Activated B cell treated with CpG ODN at 0.5 μM for 24 hours (primary cell): Measurements from ENCODE around the gene CA4. TPM values are rescaled to one million over a fixed set of nuclear protein-coding genes. Genes with fewer than 3 reads are reported as not detected.
"Not testable (repeated sequence)": the region's sequence is repeated elsewhere in the genome, so short reads cannot be mapped to it uniquely, and the experiment has no call there.

Source experiments
- ATAC-seq: fragments of 200-7000 bp; cut with Tn5 transposase; one replicate; pipeline ENCODE4 v1.10.0; 2021; ENCODE audit warnings: low read depth, mild to moderate bottlenecking, moderate library complexity
- CTCF ChIA-PET: fragments of 350-600 bp; sonication (Branson Sonifier 250); formaldehyde crosslinking; loops from one replicate; lab custom pipeline; 2021; ENCODE audit warnings: antibody characterized with exemption; lab: Charles Lee
- POLR2A ChIA-PET: fragments of 350-600 bp; sonication (Branson Sonifier 250); formaldehyde crosslinking; loops from one replicate; lab custom pipeline; 2021; ENCODE audit warnings: antibody characterized with exemption; lab: Charles Lee
- DNase-seq: peaks from one replicate; pipeline ENCODE4 v3.0.0; 2022
- H3K27ac Mint-ChIP-seq: one replicate; pipeline ENCODE4 v1.8.0; 2020; ENCODE audit warnings: mixed read lengths
- H3K27me3 Mint-ChIP-seq: one replicate; pipeline ENCODE4 v1.8.0; 2021; ENCODE audit warnings: mixed read lengths
- H3K36me3 Mint-ChIP-seq: one replicate; pipeline ENCODE4 v1.8.0; 2021; ENCODE audit warnings: low read depth, mixed read lengths
- H3K4me1 Mint-ChIP-seq: one replicate; pipeline ENCODE4 v1.8.0; 2021; ENCODE audit warnings: mixed read lengths
- H3K4me3 Mint-ChIP-seq: one replicate; pipeline ENCODE4 v1.8.0; 2020; ENCODE audit warnings: mild to moderate bottlenecking, mixed read lengths
- H3K9me3 Mint-ChIP-seq: one replicate; pipeline ENCODE4 v1.8.0; 2020; ENCODE audit warnings: mixed read lengths
- intact Hi-C: fragments of 100-400 bp; cut with micrococcal nuclease; formaldehyde crosslinking; loops from one replicate; pipeline ENCODE4 v1.15.1; 2024
- total RNA-seq: library from RNA; stranded (reverse); gene quantifications from 2 replicates; pipeline ENCODE4 v1.2.3, GENCODE V29; 2022
- TF ChIP-seq, protein P1 (sequence below): fragments of 200-600 bp; IDR thresholded peaks from one replicate; pipeline ENCODE4 v1.8.0; 2022; ENCODE audit warnings: antibody characterized with exemption, mild to moderate bottlenecking

Gene CA4
- not detected in 2 replicates for total RNA-seq

DNA sequence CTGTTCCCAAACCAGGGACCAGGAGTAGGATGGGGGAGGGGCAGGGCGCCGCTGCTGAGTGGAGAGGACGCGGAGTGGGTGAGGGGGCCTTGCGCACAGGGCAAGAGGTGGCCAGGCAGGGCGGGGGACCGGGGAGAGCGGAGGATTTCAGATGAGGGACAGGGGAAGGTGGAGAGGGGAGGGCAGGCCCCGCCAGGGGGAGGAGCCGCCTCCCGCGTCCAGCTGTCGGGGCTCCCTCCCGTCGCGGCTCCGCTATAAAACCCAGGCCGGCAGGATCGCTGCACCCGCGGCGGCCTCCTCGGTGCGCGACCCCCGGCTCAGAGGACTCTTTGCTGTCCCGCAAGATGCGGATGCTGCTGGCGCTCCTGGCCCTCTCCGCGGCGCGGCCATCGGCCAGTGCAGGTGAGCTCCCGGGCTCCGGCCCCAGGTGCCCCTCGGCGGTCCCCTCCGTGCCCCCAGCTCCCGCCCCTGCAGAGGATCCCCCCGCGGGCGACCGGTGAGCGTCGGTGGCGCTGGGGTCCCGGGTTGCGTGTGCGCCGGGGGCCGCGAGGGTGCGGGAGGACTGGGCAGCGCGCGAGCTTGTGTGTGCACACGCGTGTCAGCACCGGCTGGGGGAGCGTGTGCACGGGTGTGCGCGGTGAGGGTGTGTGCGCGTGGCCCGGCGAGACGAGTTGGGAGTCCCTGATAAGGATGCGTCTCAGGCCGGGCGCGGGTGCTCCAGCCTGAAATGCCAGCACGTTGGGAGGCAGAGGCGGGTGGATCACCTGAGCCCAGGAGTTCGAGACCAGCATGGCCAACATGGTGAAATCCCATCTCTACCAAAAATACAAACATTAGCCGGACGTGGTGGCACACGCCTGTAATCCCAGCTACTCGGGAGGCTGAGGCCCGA lies at the start of gene CA4:
TSS of gene CA4 (plus strand) at position 283 of the 892 bp plus-strand sequence. CDS start at position 345, 62 bp downstream.
- Mint-ChIP-seq H3K27ac (no peak within 1 kb of the TSS), H3K4me1 (peaks cover 20% of the 10 kb centered on the region), H3K9me3 (no peaks in the 10 kb centered on the region), H3K27me3 (peaks cover 61% of the 10 kb centered on the region), H3K4me3 (peak within 1 kb of the TSS; percentile 62), H3K36me3 (no peaks in the 10 kb centered on the region)
- intact Hi-C loops = no loop called here
- DNase-seq = no peak
- TF ChIP-seq, protein P1, sequence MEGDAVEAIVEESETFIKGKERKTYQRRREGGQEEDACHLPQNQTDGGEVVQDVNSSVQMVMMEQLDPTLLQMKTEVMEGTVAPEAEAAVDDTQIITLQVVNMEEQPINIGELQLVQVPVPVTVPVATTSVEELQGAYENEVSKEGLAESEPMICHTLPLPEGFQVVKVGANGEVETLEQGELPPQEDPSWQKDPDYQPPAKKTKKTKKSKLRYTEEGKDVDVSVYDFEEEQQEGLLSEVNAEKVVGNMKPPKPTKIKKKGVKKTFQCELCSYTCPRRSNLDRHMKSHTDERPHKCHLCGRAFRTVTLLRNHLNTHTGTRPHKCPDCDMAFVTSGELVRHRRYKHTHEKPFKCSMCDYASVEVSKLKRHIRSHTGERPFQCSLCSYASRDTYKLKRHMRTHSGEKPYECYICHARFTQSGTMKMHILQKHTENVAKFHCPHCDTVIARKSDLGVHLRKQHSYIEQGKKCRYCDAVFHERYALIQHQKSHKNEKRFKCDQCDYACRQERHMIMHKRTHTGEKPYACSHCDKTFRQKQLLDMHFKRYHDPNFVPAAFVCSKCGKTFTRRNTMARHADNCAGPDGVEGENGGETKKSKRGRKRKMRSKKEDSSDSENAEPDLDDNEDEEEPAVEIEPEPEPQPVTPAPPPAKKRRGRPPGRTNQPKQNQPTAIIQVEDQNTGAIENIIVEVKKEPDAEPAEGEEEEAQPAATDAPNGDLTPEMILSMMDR = no peak
- ChIA-PET CTCF (no interaction called here), POLR2A (no interaction called here)
- no peak for ATAC-seq

- H3K27ac Mint-ChIP-seq, H3K36me3 Mint-ChIP-seq, H3K27me3 Mint-ChIP-seq, H3K4me3 Mint-ChIP-seq, ATAC-seq, POLR2A ChIA-PET, CTCF ChIA-PET, H3K9me3 Mint-ChIP-seq, intact Hi-C loops, DNase-seq: not testable (repeated sequence)
- peaks cover 30% of the 10 kb centered on the region for H3K4me1 Mint-ChIP-seq
Measured at GRCh38 chr17:60100577-60100976, 49.2 kb upstream of the CA4 start.

GRCh38 chr17:60102015-60102631 lies 47.6 kb upstream of the CA4 start:
- H3K27ac Mint-ChIP-seq = peak overlapping the region; percentile 76
- H3K27me3 Mint-ChIP-seq, H3K9me3 Mint-ChIP-seq, DNase-seq, CTCF ChIA-PET, H3K36me3 Mint-ChIP-seq, ATAC-seq: not testable (repeated sequence)
- peak overlapping the region; percentile 79 for H3K4me3 Mint-ChIP-seq
- peaks cover 29% of the 10 kb centered on the region for H3K4me1 Mint-ChIP-seq
- intact Hi-C loops = loop anchor here (1.0 kb wide), 2 partner anchors 8 to 24 kb away; partner anchors contain the start of gene HEATR6
- POLR2A ChIA-PET = interaction anchor here (1.0 to 1.3 kb wide), 3 partner anchors 10 to 24 kb away, joined by 4 to 5 read pairs (median 5); no protein-coding TSS in a partner anchor

GRCh38 chr17:60102632-60103096 lies 47.1 kb upstream of the CA4 start:
- DNase-seq (peak; percentile 48), ATAC-seq (peak; percentile 92)
- TF ChIP-seq, protein P1 = no peak
- H3K9me3 Mint-ChIP-seq = no peaks in the 10 kb centered on the region
- peak overlapping the region; percentile 76 for H3K27ac Mint-ChIP-seq
- no peaks in the 10 kb centered on the region for H3K36me3 Mint-ChIP-seq
- peaks cover 27% of the 10 kb centered on the region for H3K4me1 Mint-ChIP-seq
- intact Hi-C loops = loop anchor here (1.0 kb wide), 2 partner anchors 8 to 24 kb away; partner anchors contain the start of gene HEATR6
- ChIA-PET CTCF (no interaction called here), POLR2A (interaction anchor here (1.0 to 1.3 kb wide), 3 partner anchors 11 to 25 kb away, joined by 4 to 5 read pairs (median 5); no protein-coding TSS in a partner anchor)
- peak overlapping the region; percentile 79 for H3K4me3 Mint-ChIP-seq
- no peaks in the 10 kb centered on the region for H3K27me3 Mint-ChIP-seq

DNA sequence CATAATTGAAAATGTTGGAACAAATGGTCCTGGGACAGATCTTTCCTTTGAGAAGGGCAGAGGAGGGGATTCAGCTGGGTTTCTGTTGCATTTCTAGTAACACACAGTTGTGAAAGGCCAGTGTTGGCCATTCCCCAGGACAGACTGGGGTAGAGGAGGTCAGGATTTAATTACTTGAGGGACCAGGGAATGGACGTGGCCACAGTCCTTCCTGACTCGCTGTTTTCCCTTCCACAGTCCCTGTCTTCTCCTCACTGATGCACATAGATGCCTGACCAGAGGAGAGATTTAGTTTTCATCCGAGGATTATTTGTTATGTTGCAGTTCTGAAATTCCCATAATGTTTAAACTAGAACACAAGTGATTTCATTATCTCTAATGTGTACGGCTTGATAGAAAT lies 45.8 kb upstream of the CA4 start:
- H3K27me3 Mint-ChIP-seq = no peaks in the 10 kb centered on the region

More for the DNA sequence above, 45.8 kb upstream of the CA4 start:
- ChIA-PET CTCF (no interaction called here), POLR2A (no interaction called here)
- Mint-ChIP-seq H3K27ac (no peak overlapping the region), H3K4me3 (no peak overlapping the region), H3K9me3 (no peaks in the 10 kb centered on the region), H3K36me3 (no peaks in the 10 kb centered on the region), H3K4me1 (peaks cover 30% of the 10 kb centered on the region)
- ATAC-seq (no peak), DNase-seq (no peak)
- intact Hi-C loops = no loop called here
- TF ChIP-seq, protein P1 = no peak
